H9 (cell line): ENCODE measurements around the gene EXD2. TPM values are rescaled to one million over a fixed set of nuclear protein-coding genes. Genes with fewer than 3 reads are reported as not detected.
"Not testable (repeated sequence)": the region's sequence is repeated elsewhere in the genome, so short reads cannot be mapped to it uniquely, and the experiment has no call there.

Experiments used
- DNase-seq: peaks from one replicate; pipeline ENCODE4 v3.0.0-alpha.2; 2017
- H2AFZ ChIP-seq: one replicate; pipeline ENCODE4 v1.6.1; 2013; ENCODE audit warnings: mild to moderate bottlenecking, low read length, control low read depth, moderate library complexity
- H2AK5ac ChIP-seq: 2 replicates; pipeline ENCODE4 v1.6.1; 2013; ENCODE audit warnings: low read length, control low read depth, mixed read lengths; ENCODE audit not compliant: insufficient read length
- H2BK120ac ChIP-seq: one replicate; pipeline ENCODE4 v1.6.1; 2013; ENCODE audit warnings: low read depth, mild to moderate bottlenecking, low read length, control low read depth, inconsistent platforms; ENCODE audit not compliant: poor library complexity, severe bottlenecking
- H2BK12ac ChIP-seq: 2 replicates; pipeline ENCODE4 v1.6.1; 2013; ENCODE audit warnings: low read length, control low read depth, mixed read lengths, low read depth; ENCODE audit not compliant: insufficient read length
- H2BK15ac ChIP-seq: 2 replicates; pipeline ENCODE4 v1.6.1; 2013; ENCODE audit warnings: low read depth, low read length, control low read depth
- H2BK20ac ChIP-seq: one replicate; pipeline ENCODE4 v1.6.1; 2013; ENCODE audit warnings: low read depth, mild to moderate bottlenecking, low read length, control low read depth, inconsistent platforms; ENCODE audit not compliant: poor library complexity, severe bottlenecking
- H2BK5ac ChIP-seq: 2 replicates; pipeline ENCODE4 v1.6.1; 2013; ENCODE audit warnings: low read length, control low read depth, mixed read lengths; ENCODE audit not compliant: insufficient read length
- H3K14ac ChIP-seq: 2 replicates; pipeline ENCODE4 v1.6.1; 2013; ENCODE audit warnings: low read length, control low read depth; ENCODE audit not compliant: insufficient read depth
- H3K18ac ChIP-seq: 2 replicates; pipeline ENCODE4 v1.6.1; 2013; ENCODE audit warnings: low read depth, mild to moderate bottlenecking, mixed read lengths, low read length, control low read depth; ENCODE audit not compliant: insufficient read length
- H3K23ac ChIP-seq: 2 replicates; pipeline ENCODE4 v1.6.1; 2013; ENCODE audit warnings: low read length, control low read depth, mixed read lengths, low read depth; ENCODE audit not compliant: insufficient read length
- H3K23me2 ChIP-seq: 2 replicates; pipeline ENCODE4 v1.6.1; 2013; ENCODE audit warnings: low read depth, mild to moderate bottlenecking, mixed read lengths, low read length, control low read depth; ENCODE audit not compliant: insufficient read length, poor library complexity, severe bottlenecking
- H3K27ac ChIP-seq: 2 replicates; pipeline ENCODE4 v1.5.1; 2013; ENCODE audit warnings: low read length, control low read depth, mixed read lengths, low read depth; ENCODE audit not compliant: insufficient read length
- H3K27me3 ChIP-seq: 2 replicates; pipeline ENCODE4 v1.6.1; 2013; ENCODE audit warnings: low read length, control low read depth, inconsistent platforms; ENCODE audit not compliant: insufficient read depth
- H3K4ac ChIP-seq: 2 replicates; pipeline ENCODE4 v1.6.1; 2013; ENCODE audit warnings: low read depth, mild to moderate bottlenecking, control low read depth, inconsistent platforms, low read length, moderate library complexity
- H3K4me1 ChIP-seq: 2 replicates; pipeline ENCODE4 v1.6.1; 2013; ENCODE audit warnings: low read length, control low read depth, inconsistent platforms; ENCODE audit not compliant: insufficient read depth
- H3K4me2 ChIP-seq: 2 replicates; pipeline ENCODE4 v1.6.1; 2013; ENCODE audit warnings: low read length, control low read depth, mixed read lengths; ENCODE audit not compliant: insufficient read length, insufficient read depth
- H3K56ac ChIP-seq: 2 replicates; pipeline ENCODE4 v1.6.1; 2013; ENCODE audit warnings: low read depth, mild to moderate bottlenecking, mixed read lengths, low read length, control low read depth; ENCODE audit not compliant: insufficient read length
- H3K79me1 ChIP-seq: 2 replicates; pipeline ENCODE4 v1.6.1; 2013; ENCODE audit warnings: low read depth, mild to moderate bottlenecking, moderate library complexity, low read length, control low read depth, inconsistent platforms; ENCODE audit not compliant: insufficient read depth, poor library complexity, severe bottlenecking
- H3K79me2 ChIP-seq: 2 replicates; pipeline ENCODE4 v1.6.1; 2013; ENCODE audit warnings: low read length, control low read depth, inconsistent platforms; ENCODE audit not compliant: insufficient read depth
- H3K9ac ChIP-seq: 2 replicates; pipeline ENCODE4 v1.6.1; 2013; ENCODE audit warnings: low read length, control low read depth, mixed read lengths; ENCODE audit not compliant: insufficient read length; ENCODE audit errors: extremely low read depth
- H3K9me3 ChIP-seq: one replicate; pipeline ENCODE4 v1.6.1; 2013; ENCODE audit warnings: low read depth, low read length, inconsistent platforms; ENCODE audit not compliant: control insufficient read depth
- H3T11ph ChIP-seq: one replicate; pipeline ENCODE4 v1.6.1; 2013; ENCODE audit warnings: mild to moderate bottlenecking, low read length, control low read depth, inconsistent platforms
- H4K20me1 ChIP-seq: one replicate; pipeline ENCODE4 v1.6.1; 2013; ENCODE audit not compliant: control insufficient read depth, insufficient read length, insufficient read depth
- H4K5ac ChIP-seq: 2 replicates; pipeline ENCODE4 v1.6.1; 2013; ENCODE audit warnings: low read depth, mild to moderate bottlenecking, mixed read lengths, low read length, control low read depth; ENCODE audit not compliant: insufficient read length
- H4K8ac ChIP-seq: replicated peaks from 2 replicates; pipeline ENCODE4 v1.6.1; 2013; ENCODE audit warnings: low read length, control low read depth, mixed read lengths, low read depth; ENCODE audit not compliant: insufficient read length
- H4K91ac ChIP-seq: 2 replicates; pipeline ENCODE4 v1.6.1; 2013; ENCODE audit warnings: low read depth, mild to moderate bottlenecking, moderate library complexity, mixed read lengths, low read length, control low read depth; ENCODE audit not compliant: insufficient read length
- H3K27ac Mint-ChIP-seq, 3 experiments: 2 replicates in 2 of 3; 3 replicates in 1 of 3; pipeline ENCODE4 v1.8.0; 2020 to 2021; ENCODE audit warnings: mixed read lengths in 3 of 3, mild to moderate bottlenecking in 1 of 3, moderate library complexity in 1 of 3
- H3K27me3 Mint-ChIP-seq: 2 replicates; pipeline ENCODE4 v1.8.0; 2021; ENCODE audit warnings: low read depth, mild to moderate bottlenecking, moderate library complexity, mixed read lengths
- H3K36me3 Mint-ChIP-seq, 3 experiments: 2 replicates in 2 of 3; 3 replicates in 1 of 3; pipeline ENCODE4 v1.8.0; 2020 to 2021; ENCODE audit warnings: low read depth in 3 of 3, mixed read lengths in 3 of 3; ENCODE audit not compliant: insufficient read depth in 1 of 3
- H3K4me1 Mint-ChIP-seq, 2 experiments: 2 replicates each; pipeline ENCODE4 v1.8.0; 2020; ENCODE audit warnings: mixed read lengths in 2 of 2
- H3K4me3 Mint-ChIP-seq, 2 experiments: 2 replicates in 1 of 2; 3 replicates in 1 of 2; pipeline ENCODE4 v1.8.0; 2020 to 2021; ENCODE audit warnings: mild to moderate bottlenecking in 2 of 2, mixed read lengths in 2 of 2, moderate library complexity in 1 of 2
- H3K9me3 Mint-ChIP-seq, 2 experiments: 2 replicates in 1 of 2; 3 replicates in 1 of 2; pipeline ENCODE4 v1.8.0; 2020; ENCODE audit warnings: mild to moderate bottlenecking in 2 of 2, mixed read lengths in 2 of 2, moderate library complexity in 1 of 2
- CTCF ChIP-seq: fragments of 200-600 bp; sonication (generic); conservative IDR thresholded peaks from 3 replicates; pipeline ENCODE4 v1.8.0; 2021; ENCODE audit warnings: antibody characterized with exemption, mild to moderate bottlenecking
- WGBS: extraction: QIAGEN DNeasy Blood & Tissue Kit; methylation state at CpG from one replicate; pipeline ENCODE4 v1.1.7; 2013; ENCODE audit warnings: missing lambda C conversion rate, low lambda C conversion rate, mixed read lengths; ENCODE audit not compliant: insufficient read length; ENCODE audit errors: extremely low coverage; 5-methylcytosine and 5-hydroxymethylcytosine counted together
- total RNA-seq: library from RNA; stranded (reverse); gene quantifications from 2 replicates; pipeline ENCODE4 v1.2.1, GENCODE V29; 2021

The EXD2 gene
- total RNA-seq, 1 experiment from 2014 or later, result 19.6 TPM

- H2BK15ac ChIP-seq, result no peak overlapping the region
- no peak overlapping the region for H3K4me2 ChIP-seq
- H3T11ph ChIP-seq, result no peak overlapping the region
- H3K27ac ChIP-seq, result no peak overlapping the region
- H4K8ac ChIP-seq, result no peak overlapping the region
- H2BK120ac ChIP-seq, result no peak overlapping the region
- no peaks in the 10 kb centered on the region for H3K4me1 ChIP-seq
- H3K23ac ChIP-seq, result no peak overlapping the region
- Mint-ChIP-seq H3K9me3 (no peaks in the 10 kb centered on the region), H3K27me3 (peaks cover 2% of the 10 kb centered on the region), H3K4me1 (peaks cover 8 to 12% of the 10 kb centered on the region in 2 experiments), H3K4me3 (no peak overlapping the region), H3K27ac (no peak overlapping the region), H3K36me3 (no peaks in the 10 kb centered on the region)
- WGBS, result no CpG with 5 or more reads among the region's 13 CpGs
- H2AK5ac ChIP-seq, result no peak overlapping the region
- H2BK5ac ChIP-seq, result no peak overlapping the region
- no peak overlapping the region for H2AFZ ChIP-seq
- no peaks in the 10 kb centered on the region for H3K79me2 ChIP-seq
- H3K9ac ChIP-seq, result no peak overlapping the region
- DNase-seq, result no peak
- H3K4ac ChIP-seq, result no peak overlapping the region
- no peaks in the 10 kb centered on the region for H3K9me3 ChIP-seq
- no peak overlapping the region for H3K18ac ChIP-seq
- no peak overlapping the region for H3K56ac ChIP-seq
- no peak for TF ChIP-seq CTCF
- H2BK20ac ChIP-seq, result no peak overlapping the region
- H3K23me2 ChIP-seq, result no peaks in the 10 kb centered on the region
- H3K14ac ChIP-seq, result no peak overlapping the region
- no peaks in the 10 kb centered on the region for H3K27me3 ChIP-seq
- no peaks in the 10 kb centered on the region for H4K20me1 ChIP-seq
- no peaks in the 10 kb centered on the region for H3K79me1 ChIP-seq
- H4K91ac ChIP-seq, result no peak overlapping the region
- H2BK12ac ChIP-seq, result no peak overlapping the region
- no peak overlapping the region for H4K5ac ChIP-seq
These were observed 98.7 kb downstream of the EXD2 start for GRCh38 chr14:69289811-69290520.

GRCh38 chr14:69290881-69291280, 99.6 kb downstream of the EXD2 start:
- H3K4me1 Mint-ChIP-seq, result peaks cover 8 to 12% of the 10 kb centered on the region in 2 experiments
- not testable (repeated sequence) for H3K79me2 ChIP-seq, H4K5ac ChIP-seq, H3K9ac ChIP-seq, H2BK15ac ChIP-seq, H3K23ac ChIP-seq, H3K14ac ChIP-seq, H3K27ac Mint-ChIP-seq, H3K79me1 ChIP-seq, H2BK12ac ChIP-seq, H3K4me1 ChIP-seq, H3K27me3 Mint-ChIP-seq, H3K4me2 ChIP-seq, H4K20me1 ChIP-seq, H3K27ac ChIP-seq, H2AFZ ChIP-seq, DNase-seq, H3K9me3 ChIP-seq, H2AK5ac ChIP-seq, H3K36me3 Mint-ChIP-seq, H4K91ac ChIP-seq, H3T11ph ChIP-seq, H3K56ac ChIP-seq, H2BK20ac ChIP-seq, H3K9me3 Mint-ChIP-seq, H4K8ac ChIP-seq, H3K23me2 ChIP-seq, H3K4ac ChIP-seq, H3K27me3 ChIP-seq, H2BK5ac ChIP-seq, H3K18ac ChIP-seq, H3K4me3 Mint-ChIP-seq, H2BK120ac ChIP-seq
- no CpG with 5 or more reads among the region's 7 CpGs for WGBS
